Endothelial cell of hepatic sinusoid (primary cell): ENCODE measurements around the gene RNF7.
"Not testable (repeated sequence)": the region's sequence is repeated elsewhere in the genome, so short reads cannot be mapped to it uniquely, and the experiment has no call there.

ENCODE experiments used
- in situ Hi-C: cut with HindIII; loops from 2 replicates; pipeline ENCODE4 v1.10.0; 2017; ENCODE audit warnings: low sequenced_read_pairs

RNF7 gene

DNA sequence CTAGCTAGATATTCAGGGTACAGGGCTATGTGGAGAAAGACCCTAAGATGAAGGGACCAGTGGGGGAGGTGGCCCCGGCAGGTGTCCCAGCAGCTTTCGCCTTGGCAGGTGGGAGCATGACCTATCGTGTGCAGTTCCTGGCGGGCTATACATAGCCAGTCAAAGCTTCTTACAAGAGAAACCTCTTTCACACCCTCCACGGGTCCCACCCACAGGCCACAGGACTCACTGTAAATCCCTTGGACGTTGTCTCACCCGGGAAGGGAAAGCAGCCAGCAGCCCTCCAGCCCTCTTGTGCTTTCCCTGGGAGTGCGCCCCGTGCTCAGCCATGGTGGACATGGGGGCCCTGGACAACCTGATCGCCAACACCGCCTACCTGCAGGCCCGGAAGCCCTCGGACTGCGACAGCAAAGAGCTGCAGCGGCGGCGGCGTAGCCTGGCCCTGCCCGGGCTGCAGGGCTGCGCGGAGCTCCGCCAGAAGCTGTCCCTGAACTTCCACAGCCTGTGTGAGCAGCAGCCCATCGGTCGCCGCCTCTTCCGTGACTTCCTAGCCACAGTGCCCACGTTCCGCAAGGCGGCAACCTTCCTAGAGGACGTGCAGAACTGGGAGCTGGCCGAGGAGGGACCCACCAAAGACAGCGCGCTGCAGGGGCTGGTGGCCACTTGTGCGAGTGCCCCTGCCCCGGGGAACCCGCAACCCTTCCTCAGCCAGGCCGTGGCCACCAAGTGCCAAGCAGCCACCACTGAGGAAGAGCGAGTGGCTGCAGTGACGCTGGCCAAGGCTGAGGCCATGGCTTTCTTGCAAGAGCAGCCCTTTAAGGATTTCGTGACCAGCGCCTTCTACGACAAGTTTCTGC, 40.1 kb downstream of the RNF7 start:
- in situ Hi-C loops = loop anchor here (5.0 kb wide), 1 partner anchor 74 kb away; no protein-coding TSS in a partner anchor

- in situ Hi-C loops = loop anchor here (5.0 kb wide), 1 partner anchor 73 kb away; no protein-coding TSS in a partner anchor
Measured at GRCh38 chr3:141779667-141780066, 41.6 kb downstream of the RNF7 start.

- in situ Hi-C loops = no loop called here
Measured at GRCh38 chr3:141782386-141782932, 44.4 kb downstream of the RNF7 start.

- in situ Hi-C loops = no loop called here
Measured at GRCh38 chr3:141783632-141784031, 45.5 kb downstream of the RNF7 start.

GRCh38 chr3:141784096-141784495, 46.0 kb downstream of the RNF7 start:
- in situ Hi-C loops = no loop called here

DNA sequence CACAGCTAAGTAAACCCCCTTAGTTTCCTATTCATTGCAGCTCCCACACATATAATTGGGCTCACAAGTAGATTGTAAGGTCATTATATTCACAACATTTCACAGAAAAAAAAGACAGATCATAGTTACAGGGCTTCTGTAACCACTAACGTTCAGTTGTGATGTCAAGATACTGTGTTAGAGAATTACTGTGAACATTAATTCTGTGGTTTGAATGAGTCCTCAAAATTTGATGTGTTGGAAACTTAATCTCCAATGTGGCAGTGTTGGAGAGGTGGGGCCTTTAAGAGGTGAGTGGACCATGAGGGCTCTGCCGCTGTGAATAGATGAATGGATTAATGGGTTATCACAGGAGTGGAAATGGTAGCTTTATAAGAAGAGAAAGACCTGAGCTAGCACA, 46.4 kb downstream of the RNF7 start:
- in situ Hi-C loops = no loop called here

GRCh38 chr3:141788149-141788548, 50.1 kb downstream of the RNF7 start:
- in situ Hi-C loops = no loop called here

GRCh38 chr3:141788750-141789149, 50.7 kb downstream of the RNF7 start:
- in situ Hi-C loops = not testable (repeated sequence)

GRCh38 chr3:141789281-141789680, 51.2 kb downstream of the RNF7 start:
- in situ Hi-C loops = no loop called here

- in situ Hi-C loops = loop anchor here (5.0 kb wide), 1 partner anchor 178 kb away; no protein-coding TSS in a partner anchor
Measured at GRCh38 chr3:141790171-141790570, 52.1 kb downstream of the RNF7 start.

- in situ Hi-C loops = loop anchor here (5.0 kb wide), 1 partner anchor 180 kb away; no protein-coding TSS in a partner anchor
Measured at GRCh38 chr3:141792495-141792894, 54.4 kb downstream of the RNF7 start.

DNA sequence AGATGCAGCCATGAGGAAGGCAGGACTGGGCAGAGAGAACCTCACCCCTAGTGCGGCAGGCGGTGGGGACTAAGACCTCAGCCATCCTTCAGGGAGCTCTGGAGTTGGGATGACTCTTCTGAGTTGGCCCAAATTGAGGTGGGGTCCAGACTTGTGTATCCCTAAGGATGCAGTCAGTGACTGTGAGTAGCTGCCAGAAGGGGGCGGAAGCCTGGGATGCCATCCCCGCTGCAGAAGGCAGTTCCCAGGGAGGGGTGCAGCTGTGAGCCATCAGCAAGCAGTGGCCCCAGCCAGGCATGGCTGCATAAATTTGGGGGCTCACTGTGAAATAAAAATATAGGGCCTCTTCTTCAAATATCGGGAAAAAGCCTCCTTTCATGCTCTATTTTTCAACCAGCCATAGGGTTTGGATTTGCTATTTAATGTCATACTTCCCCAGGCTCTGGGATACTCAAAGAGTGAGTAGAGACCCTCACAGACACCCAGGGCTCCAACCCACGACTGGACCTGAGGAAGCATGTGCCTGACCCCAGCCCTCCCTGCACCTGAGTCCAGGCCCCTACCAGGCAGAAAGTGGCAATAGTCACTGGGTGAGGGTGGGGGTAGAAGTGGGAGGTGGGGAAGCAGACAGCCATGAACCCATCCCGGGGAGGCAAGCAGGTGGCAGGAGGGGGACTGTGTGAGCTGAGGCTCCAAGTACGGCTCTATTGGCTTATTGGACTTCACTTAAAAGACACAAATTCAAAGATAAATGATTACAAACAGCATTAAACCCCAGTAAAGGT, 55.6 kb downstream of the RNF7 start:
- in situ Hi-C loops = loop anchor here (5.0 kb wide), 1 partner anchor 181 kb away; no protein-coding TSS in a partner anchor

DNA sequence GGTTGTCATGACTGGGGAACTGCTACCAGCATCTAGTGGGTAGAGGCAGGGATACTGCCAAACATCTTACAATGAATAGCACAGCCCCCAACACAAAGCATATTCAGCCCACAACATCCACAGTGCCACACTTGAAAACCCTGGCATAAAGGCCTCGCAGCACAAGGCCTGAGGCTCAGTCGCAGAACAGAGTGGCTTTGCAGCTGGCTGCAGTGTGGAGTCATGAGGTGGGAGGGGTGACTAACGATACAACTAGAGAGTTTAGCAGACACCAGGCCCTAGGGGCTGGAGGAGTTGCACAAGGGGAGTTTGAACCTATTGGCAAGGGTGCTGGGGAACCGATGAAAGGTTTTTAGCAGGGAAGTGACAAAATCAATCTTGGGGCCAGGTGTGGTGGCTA, 57.2 kb downstream of the RNF7 start:
- in situ Hi-C loops = no loop called here

DNA sequence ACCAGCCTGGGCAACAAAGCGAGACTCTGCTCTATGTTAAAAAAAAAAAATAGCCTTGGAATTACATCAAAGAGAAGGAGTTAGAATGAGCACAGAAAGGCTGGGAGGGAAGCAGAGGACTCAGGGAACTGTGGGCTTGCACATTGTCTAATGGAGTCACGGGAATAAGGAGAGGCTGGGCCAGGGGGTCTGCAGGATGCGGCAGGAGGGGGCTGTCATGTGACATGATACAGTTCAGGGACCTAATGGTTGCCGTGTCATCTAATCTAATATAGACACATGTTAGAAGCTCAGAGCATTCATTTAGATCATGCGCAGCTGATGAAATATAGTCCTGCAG, 57.6 kb downstream of the RNF7 start:
- in situ Hi-C loops = no loop called here

- in situ Hi-C loops = no loop called here
Measured at GRCh38 chr3:141796081-141796888, 58.2 kb downstream of the RNF7 start.
